ENCODE data around the gene ZNF518A. TPM values are rescaled to one million over a fixed set of nuclear protein-coding genes. Genes with fewer than 3 reads are reported as not detected.

The ZNF518A gene
- total RNA-seq, 1 experiment from 2014 or later: 36.2 TPM

DNA sequence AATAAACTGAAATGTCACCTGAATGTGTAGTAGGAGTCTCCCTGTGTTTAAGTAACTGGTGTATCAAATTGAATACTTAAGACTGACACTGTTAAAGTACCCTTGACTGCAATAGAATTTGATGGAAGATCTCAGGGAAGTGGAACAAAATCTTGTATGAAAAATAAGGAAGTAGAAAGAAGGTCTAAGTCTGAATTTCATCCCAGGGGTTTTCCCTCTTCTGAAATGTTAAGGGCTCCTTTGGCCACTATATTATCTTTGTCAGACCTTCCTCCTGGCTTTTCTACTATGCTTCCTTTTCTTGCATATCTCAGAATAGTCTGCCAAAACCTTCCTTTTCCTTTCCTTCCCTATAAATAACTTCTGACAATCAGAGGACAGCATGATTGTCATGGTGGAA, 81.7 kb downstream of the ZNF518A start:
- H3K4me1 ChIP-seq (ENCODE audit: insufficient read depth, low read length): peaks cover 2% of the 10 kb centered on the region; the same call in 1 of the 2 replicates
- TF ChIP-seq, protein P1, sequence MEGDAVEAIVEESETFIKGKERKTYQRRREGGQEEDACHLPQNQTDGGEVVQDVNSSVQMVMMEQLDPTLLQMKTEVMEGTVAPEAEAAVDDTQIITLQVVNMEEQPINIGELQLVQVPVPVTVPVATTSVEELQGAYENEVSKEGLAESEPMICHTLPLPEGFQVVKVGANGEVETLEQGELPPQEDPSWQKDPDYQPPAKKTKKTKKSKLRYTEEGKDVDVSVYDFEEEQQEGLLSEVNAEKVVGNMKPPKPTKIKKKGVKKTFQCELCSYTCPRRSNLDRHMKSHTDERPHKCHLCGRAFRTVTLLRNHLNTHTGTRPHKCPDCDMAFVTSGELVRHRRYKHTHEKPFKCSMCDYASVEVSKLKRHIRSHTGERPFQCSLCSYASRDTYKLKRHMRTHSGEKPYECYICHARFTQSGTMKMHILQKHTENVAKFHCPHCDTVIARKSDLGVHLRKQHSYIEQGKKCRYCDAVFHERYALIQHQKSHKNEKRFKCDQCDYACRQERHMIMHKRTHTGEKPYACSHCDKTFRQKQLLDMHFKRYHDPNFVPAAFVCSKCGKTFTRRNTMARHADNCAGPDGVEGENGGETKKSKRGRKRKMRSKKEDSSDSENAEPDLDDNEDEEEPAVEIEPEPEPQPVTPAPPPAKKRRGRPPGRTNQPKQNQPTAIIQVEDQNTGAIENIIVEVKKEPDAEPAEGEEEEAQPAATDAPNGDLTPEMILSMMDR (conservative IDR thresholded peaks at IDR 0.05): no peak
- no peaks in the 10 kb centered on the region for H3K79me1 ChIP-seq (ENCODE audit: insufficient read depth, low read depth, low read length, poor library complexity, severe bottlenecking)
- H3K4me3 Mint-ChIP-seq: no peak overlapping the region
- H3K14ac ChIP-seq (ENCODE audit: insufficient read depth, low read length): no peak overlapping the region
- no peak overlapping the region for H2AFZ ChIP-seq (ENCODE audit: low read length)
- H3K4ac ChIP-seq (ENCODE audit: low read depth, low read length): no peak overlapping the region
- no peak overlapping the region for H3K4me2 ChIP-seq (ENCODE audit: insufficient read depth, insufficient read length, low read length)
- H3K9me3 ChIP-seq (ENCODE audit: control insufficient read depth, low read depth, low read length): no peaks in the 10 kb centered on the region
- H2AK5ac ChIP-seq (ENCODE audit: insufficient read length, low read length): no peak overlapping the region
- H3K27me3 ChIP-seq (ENCODE audit: insufficient read depth, low read length): no peaks in the 10 kb centered on the region; the same call in 1 of the 2 replicates
- no peak overlapping the region for H3T11ph ChIP-seq (ENCODE audit: low read length)
- H3K79me2 ChIP-seq (ENCODE audit: insufficient read depth, low read length): no peaks in the 10 kb centered on the region
- no peaks in the 10 kb centered on the region; the same call in 1 of the 2 replicates for H3K27me3 Mint-ChIP-seq (ENCODE audit: low read depth)
- no peaks in the 10 kb centered on the region for H4K20me1 ChIP-seq (ENCODE audit: control insufficient read depth, insufficient read depth, insufficient read length)
- no peak overlapping the region for H3K23ac ChIP-seq (ENCODE audit: insufficient read length, low read depth, low read length)
- no peak overlapping the region for H3K18ac ChIP-seq (ENCODE audit: insufficient read length, low read depth, low read length)
- no peak overlapping the region for H3K27ac Mint-ChIP-seq
- H2BK15ac ChIP-seq (ENCODE audit: low read depth, low read length): no peak overlapping the region
- no peak overlapping the region for H4K91ac ChIP-seq (ENCODE audit: insufficient read length, low read depth, low read length)
- no peaks in the 10 kb centered on the region for H3K9me3 Mint-ChIP-seq
- peaks cover 0 to 3% of the 10 kb centered on the region in 2 experiments; a peak in 1 of 4 replicates for H3K4me1 Mint-ChIP-seq
- H3K27ac ChIP-seq (ENCODE audit: insufficient read length, low read depth, low read length): no peak overlapping the region
- H3K56ac ChIP-seq (ENCODE audit: insufficient read length, low read depth, low read length): no peak overlapping the region
- H4K5ac ChIP-seq (ENCODE audit: insufficient read length, low read depth, low read length): no peak overlapping the region
- no peaks in the 10 kb centered on the region; a peak in 1 of 7 replicates for H3K36me3 Mint-ChIP-seq (ENCODE audit: insufficient read depth in 1 of 3, low read depth in 3 of 3)
- no peak overlapping the region for H2BK20ac ChIP-seq (ENCODE audit: low read depth, low read length, poor library complexity, severe bottlenecking)
- DNase-seq: no peak
- H2BK120ac ChIP-seq (ENCODE audit: low read depth, low read length, poor library complexity, severe bottlenecking): no peak overlapping the region
- H3K23me2 ChIP-seq (ENCODE audit: insufficient read length, low read depth, low read length, poor library complexity, severe bottlenecking): no peaks in the 10 kb centered on the region
- H4K8ac ChIP-seq (replicated peaks; ENCODE audit: insufficient read length, low read depth, low read length): no peak overlapping the region
- no peak overlapping the region for H2BK12ac ChIP-seq (ENCODE audit: insufficient read length, low read depth, low read length)
- no peak overlapping the region for H3K9ac ChIP-seq (ENCODE audit: extremely low read depth, insufficient read length, low read length)
- no peak overlapping the region for H2BK5ac ChIP-seq (ENCODE audit: insufficient read length, low read length)
